ENCODE data around the gene CADM3.
A peak's percentile ranks its signal among the peaks of the same experiment; 100 is the strongest.

Gene CADM3

GRCh38 chr1:159173320-159173719 lies 1.9 kb downstream of the CADM3 start:
- DNase-seq (ENCODE audit: low spot score), result no peak

DNA sequence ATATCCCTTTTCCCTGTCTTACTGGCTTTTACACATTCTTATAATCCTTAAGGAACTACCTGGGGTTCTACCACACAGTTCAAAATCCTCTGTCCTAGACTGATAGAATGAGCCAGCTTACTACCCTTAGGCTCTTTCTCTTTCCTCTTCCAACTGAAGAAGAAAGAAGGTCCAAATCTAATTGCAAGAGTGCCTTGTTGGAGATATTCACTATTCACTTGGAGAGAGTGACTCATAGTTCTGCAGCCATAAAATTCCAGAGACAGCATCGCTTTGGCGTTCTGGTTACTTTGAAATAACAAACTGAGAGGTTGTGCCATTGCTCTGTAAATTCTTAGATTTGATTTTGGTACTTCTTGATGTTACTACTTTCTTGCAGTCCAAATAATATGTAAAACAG lies 4.2 kb downstream of the CADM3 start:
- no peak for DNase-seq (ENCODE audit: low spot score)

- peak; percentile 35 for DNase-seq (ENCODE audit: low spot score)
Observed at GRCh38 chr1:159177272-159177907, 6.0 kb downstream of the CADM3 start.

DNA sequence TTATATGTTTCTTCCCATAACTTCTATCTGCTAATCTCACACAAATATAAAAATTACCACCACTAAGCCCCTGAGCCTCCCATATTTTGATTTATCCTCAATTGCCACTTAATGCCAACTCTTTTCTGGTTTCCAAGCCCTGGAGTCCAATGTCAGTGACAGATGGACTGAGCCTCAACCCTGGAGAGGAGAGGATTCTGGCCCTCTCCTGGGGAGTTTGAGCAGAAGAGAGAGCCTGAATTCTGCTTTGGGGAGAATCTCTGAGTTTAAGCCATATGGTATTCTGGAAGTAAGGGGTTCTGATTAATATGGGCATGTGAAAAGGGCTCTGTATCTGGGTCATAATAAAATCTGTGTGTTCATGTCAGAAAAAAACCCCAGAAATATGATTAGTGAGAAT lies 8.5 kb downstream of the CADM3 start:
- DNase-seq (ENCODE audit: low spot score), result no peak

- DNase-seq (ENCODE audit: low spot score), result no peak
Observed at GRCh38 chr1:159180516-159180915, 9.1 kb downstream of the CADM3 start.

DNA sequence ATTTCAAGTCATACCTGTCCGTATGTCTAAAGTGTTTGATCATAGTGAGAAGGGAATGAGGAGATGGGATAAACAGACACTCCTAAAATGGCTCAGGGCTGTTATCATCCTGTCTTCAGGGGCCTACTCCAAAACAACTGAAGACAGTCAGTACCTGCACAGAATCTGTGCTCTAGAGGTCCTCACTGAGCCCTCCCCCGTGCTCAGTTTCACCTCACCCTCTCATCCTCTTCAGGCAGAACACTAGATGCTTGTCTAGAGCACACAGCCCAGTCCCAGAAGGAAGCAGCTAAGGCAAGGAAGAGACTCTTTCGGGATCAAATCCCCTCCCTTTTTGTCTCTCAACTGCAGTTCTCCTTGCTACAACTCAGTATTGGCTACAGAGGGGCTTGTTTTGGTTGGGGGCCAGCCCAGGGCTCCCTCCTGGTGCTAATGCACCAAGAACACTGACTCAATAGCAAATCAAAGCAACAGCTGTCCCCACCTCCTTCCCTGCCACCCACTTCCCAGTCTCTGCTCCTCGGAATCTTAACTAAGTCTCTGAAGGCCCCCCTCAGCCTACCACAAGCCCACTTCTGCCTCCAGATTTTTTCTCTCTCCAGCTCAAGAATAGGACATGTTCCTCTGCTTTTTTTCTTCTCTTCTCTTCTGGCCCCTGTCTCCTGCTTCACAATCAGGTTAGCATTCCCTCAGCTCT lies 10.1 kb downstream of the CADM3 start:
- DNase-seq (ENCODE audit: low spot score), result no peak

DNA sequence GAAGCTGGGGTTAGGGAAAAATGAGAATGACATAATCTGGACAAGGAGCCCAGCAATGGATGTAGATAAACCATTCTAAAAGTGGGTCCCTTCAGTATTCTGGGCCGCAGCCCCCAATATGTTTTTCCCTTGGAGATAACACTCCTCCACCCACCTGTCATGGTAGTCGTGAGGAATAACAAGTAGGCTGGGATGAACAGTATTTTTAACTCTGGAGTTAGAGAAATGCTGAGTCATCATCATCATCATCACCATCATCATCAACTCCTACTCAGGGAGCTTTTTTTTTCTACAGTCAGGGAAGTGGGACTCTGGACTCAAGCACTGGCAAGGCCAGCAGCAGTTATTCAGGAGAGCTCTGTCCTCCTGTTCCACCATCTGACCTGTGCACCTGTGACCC lies 12.8 kb downstream of the CADM3 start:
- no peak for DNase-seq (ENCODE audit: low spot score)

DNA sequence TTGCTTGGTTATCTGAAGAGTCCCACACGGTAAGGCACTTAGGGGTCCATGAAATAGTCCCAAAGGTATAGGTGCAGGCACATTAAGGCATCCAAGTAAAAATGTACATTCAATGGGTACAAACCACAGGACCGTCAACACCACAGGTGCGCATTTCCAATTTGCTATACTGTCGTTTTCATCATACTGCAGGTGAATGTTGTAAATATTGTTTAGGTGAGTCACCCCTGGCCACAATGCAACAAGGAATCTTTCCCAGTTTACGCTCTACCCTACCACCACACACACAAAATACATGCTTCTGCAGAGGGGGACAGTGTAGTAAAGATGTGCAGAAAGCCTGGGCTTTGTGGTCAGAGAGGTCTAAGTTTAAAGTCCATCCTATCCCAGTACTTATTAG lies 13.7 kb downstream of the CADM3 start:
- DNase-seq (ENCODE audit: low spot score), result no peak

- no peak for DNase-seq (ENCODE audit: low spot score)
Observed at GRCh38 chr1:159187033-159187432, 15.6 kb downstream of the CADM3 start.

GRCh38 chr1:159187647-159188374 lies 16.4 kb downstream of the CADM3 start:
- DNase-seq (ENCODE audit: low spot score), result no peak

GRCh38 chr1:159188375-159188788 lies 17.0 kb downstream of the CADM3 start:
- DNase-seq (ENCODE audit: low spot score), result peak; percentile 19

DNA sequence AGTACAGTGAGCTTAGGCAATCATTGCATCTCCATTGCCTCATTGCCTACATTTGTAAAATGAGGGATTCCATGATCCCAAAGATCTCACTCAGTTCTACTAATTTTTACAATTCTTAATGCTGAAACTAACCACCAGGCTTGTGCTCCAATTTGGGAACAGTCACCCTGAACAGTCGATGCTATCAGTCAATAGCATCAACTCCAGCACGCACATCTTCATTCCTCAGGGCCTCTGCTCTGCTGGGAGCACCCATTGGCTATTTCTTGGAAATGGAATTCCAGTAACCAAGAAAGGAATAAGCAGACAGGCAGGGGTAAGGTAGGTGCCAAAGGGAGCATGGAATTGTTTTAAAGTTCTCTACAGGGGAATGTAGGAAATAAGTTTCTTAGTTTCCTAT lies 19.0 kb downstream of the CADM3 start:
- DNase-seq (ENCODE audit: low spot score), result no peak

- no peak for DNase-seq (ENCODE audit: low spot score)
Observed at GRCh38 chr1:159196543-159196942, 25.1 kb downstream of the CADM3 start.

DNA sequence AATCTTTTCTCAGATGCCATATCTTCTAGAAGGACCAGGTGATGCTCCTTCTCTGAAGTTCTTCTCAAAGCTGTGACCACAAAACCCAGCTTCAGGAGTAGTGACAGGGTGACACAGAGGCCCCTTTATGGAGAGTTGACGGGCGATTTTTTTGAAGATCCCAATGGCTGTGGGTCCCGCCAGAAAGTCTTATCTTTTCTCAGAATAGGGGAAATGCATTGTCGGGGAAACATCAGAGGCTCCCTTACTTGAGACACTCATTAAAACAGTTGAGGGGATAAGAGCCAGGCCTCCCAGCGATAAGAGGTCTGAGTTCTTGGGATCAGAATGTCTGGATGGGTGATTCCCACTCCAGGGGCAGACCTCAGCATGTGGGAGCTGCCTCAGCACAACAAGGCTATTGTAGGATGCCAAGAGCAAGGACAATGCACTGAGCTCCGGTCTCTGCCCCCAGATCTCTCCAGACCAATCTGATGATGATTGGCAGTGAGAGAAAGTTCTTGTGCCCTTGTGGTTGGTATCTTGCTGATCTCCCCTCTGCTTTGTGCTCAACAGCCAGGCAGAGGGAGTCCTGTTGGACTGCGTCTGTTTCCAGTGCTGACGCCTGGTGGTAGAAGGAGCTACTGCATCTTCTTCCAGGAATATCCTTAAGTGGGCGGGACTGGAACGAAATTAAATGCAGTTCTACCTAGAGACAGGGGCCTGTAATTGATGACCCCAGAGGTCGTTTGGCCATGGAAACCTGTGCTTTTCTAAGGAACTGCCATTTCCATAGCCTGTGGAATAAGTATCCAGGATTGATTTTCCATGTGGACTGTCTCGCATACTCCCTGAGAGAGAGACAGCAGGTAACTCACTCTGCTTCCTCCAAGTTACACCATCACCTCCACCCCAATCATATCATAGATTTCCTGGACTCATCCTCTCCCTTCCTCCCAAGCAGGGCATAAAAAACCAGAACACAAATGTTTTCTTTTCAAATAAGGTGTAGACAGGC lies 26.4 kb downstream of the CADM3 start:
- DNase-seq (ENCODE audit: low spot score), result peak; percentile 67

- no peak for DNase-seq (ENCODE audit: low spot score)
Observed at GRCh38 chr1:159199901-159200300, 28.5 kb downstream of the CADM3 start.

DNA sequence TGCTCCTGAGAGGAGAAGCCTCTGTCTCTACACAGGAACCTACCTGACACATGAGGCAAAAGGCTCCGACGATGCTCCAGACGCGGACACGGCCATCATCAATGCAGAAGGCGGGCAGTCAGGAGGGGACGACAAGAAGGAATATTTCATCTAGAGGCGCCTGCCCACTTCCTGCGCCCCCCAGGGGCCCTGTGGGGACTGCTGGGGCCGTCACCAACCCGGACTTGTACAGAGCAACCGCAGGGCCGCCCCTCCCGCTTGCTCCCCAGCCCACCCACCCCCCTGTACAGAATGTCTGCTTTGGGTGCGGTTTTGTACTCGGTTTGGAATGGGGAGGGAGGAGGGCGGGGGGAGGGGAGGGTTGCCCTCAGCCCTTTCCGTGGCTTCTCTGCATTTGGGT lies 29.4 kb downstream of the CADM3 start:
- DNase-seq (ENCODE audit: low spot score), result no peak

DNA sequence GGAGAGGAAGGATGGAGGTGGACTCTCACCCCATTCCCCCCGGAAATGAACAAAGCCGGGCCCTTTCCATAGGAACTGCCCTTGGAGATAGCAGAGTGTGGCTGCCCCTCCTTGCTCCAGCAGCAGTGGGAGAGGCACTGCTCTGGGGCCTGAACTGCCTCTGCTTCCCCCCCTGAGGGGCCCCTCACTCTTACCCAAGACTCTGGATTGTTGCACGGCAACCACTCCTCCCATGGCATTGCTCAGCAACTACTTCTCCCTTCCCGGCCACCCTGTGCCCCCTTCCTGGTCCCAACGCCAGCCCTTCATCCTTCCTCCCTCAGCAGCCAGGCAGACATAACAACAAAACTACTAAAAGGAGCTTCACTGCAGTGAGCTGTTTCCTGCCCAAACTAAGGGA lies 30.2 kb downstream of the CADM3 start:
- no peak for DNase-seq (ENCODE audit: low spot score)

- DNase-seq (ENCODE audit: low spot score), result no peak
Observed at GRCh38 chr1:159203610-159204009, 32.2 kb downstream of the CADM3 start.

GRCh38 chr1:159204161-159205141 lies 33.0 kb downstream of the CADM3 start, which contains the start of gene ACKR1:
TSS of gene ACKR1 (plus strand) at chr1:159204875. CDS start at chr1:159204960, 85 bp downstream.
- DNase-seq (ENCODE audit: low spot score), result no peak

- no peak for DNase-seq (ENCODE audit: low spot score)
Observed at GRCh38 chr1:159205225-159205624, 33.8 kb downstream of the CADM3 start.

DNA sequence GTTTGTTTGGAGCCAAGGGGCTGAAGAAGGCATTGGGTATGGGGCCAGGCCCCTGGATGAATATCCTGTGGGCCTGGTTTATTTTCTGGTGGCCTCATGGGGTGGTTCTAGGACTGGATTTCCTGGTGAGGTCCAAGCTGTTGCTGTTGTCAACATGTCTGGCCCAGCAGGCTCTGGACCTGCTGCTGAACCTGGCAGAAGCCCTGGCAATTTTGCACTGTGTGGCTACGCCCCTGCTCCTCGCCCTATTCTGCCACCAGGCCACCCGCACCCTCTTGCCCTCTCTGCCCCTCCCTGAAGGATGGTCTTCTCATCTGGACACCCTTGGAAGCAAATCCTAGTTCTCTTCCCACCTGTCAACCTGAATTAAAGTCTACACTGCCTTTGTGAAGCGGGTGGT lies 34.7 kb downstream of the CADM3 start:
- DNase-seq (ENCODE audit: low spot score), result no peak

Measured in activated CD4-positive, alpha-beta T cell treated with anti-CD3 and anti-CD28 coated beads, Interleukin-2, Interleukin-4, amounts not matched to agents 100 ng/mL and 50 ng/mL, durations not matched to agents 16 hours and 8 hours (primary cell).